HEK293 (cell line): ENCODE measurements around the gene DOCK4.
A peak's percentile ranks its signal among the peaks of the same experiment; 100 is the strongest.

ENCODE experiments used
- BCL11B ChIP-seq: fragments of 450-650 bp; formaldehyde crosslinking; IDR thresholded peaks from 2 replicates; pipeline ENCODE4 v1.5.1; 2016; ENCODE audit warnings: low read depth, missing biosample characterization, missing genetic modification characterization
- IKZF3 ChIP-seq: fragments of 450-650 bp; IDR thresholded peaks from 2 replicates; pipeline ENCODE4 v1.5.0; 2018; ENCODE audit warnings: missing biosample characterization, mild to moderate bottlenecking, missing genetic modification characterization, moderate library complexity
- MYNN ChIP-seq: fragments of 450-650 bp; formaldehyde crosslinking; IDR thresholded peaks from 2 replicates; pipeline ENCODE4 v1.5.1; 2016; ENCODE audit warnings: missing biosample characterization, missing genetic modification characterization, borderline replicate concordance
- PRDM1 ChIP-seq: fragments of 450-650 bp; formaldehyde crosslinking; IDR thresholded peaks from 2 replicates; pipeline ENCODE4; 2016; ENCODE audit warnings: missing biosample characterization, missing genetic modification characterization
- SETDB1 ChIP-seq: IDR thresholded peaks from one replicate; pipeline ENCODE4 v1.6.1; 2017; ENCODE audit warnings: mild to moderate bottlenecking, low read length, moderate library complexity, mixed read lengths; ENCODE audit not compliant: insufficient read length
- SP2 ChIP-seq: fragments of 450-650 bp; formaldehyde crosslinking; IDR thresholded peaks from 2 replicates; pipeline ENCODE4 v1.5.1; 2016; ENCODE audit warnings: missing biosample characterization, missing genetic modification characterization
- SP3 ChIP-seq: fragments of 450-650 bp; formaldehyde crosslinking; IDR thresholded peaks from 2 replicates; pipeline ENCODE4 v1.5.1; 2016; ENCODE audit warnings: missing biosample characterization, missing genetic modification characterization
- SP7 ChIP-seq: fragments of 450-650 bp; formaldehyde crosslinking; IDR thresholded peaks from 2 replicates; pipeline ENCODE4 v1.5.1; 2016; ENCODE audit warnings: missing biosample characterization, missing genetic modification characterization
- WT1 ChIP-seq: fragments of 450-650 bp; formaldehyde crosslinking; IDR thresholded peaks from 2 replicates; pipeline ENCODE4 v1.5.1; 2016; ENCODE audit warnings: missing biosample characterization, missing genetic modification characterization
- ZBTB20 ChIP-seq: fragments of 450-650 bp; formaldehyde crosslinking; IDR thresholded peaks from 2 replicates; pipeline ENCODE4 v1.5.1; 2016; ENCODE audit warnings: missing biosample characterization, missing genetic modification characterization
- ZFP37 ChIP-seq: fragments of 450-650 bp; formaldehyde crosslinking; IDR thresholded peaks from 2 replicates; pipeline ENCODE4 v1.5.1; 2016; ENCODE audit warnings: missing biosample characterization, missing genetic modification characterization
- ZNF121 ChIP-seq: fragments of 450-650 bp; formaldehyde crosslinking; IDR thresholded peaks from 2 replicates; pipeline ENCODE4 v1.5.1; 2016; ENCODE audit warnings: missing biosample characterization, missing genetic modification characterization
- ZNF366 ChIP-seq: fragments of 450-650 bp; formaldehyde crosslinking; conservative IDR thresholded peaks from 2 replicates; pipeline ENCODE4 v1.5.1; 2016; ENCODE audit warnings: missing biosample characterization, missing genetic modification characterization
- ZNF391 ChIP-seq: fragments of 450-650 bp; formaldehyde crosslinking; IDR thresholded peaks from 2 replicates; pipeline ENCODE4 v1.5.1; 2016; ENCODE audit warnings: low read depth, missing biosample characterization, missing genetic modification characterization, borderline replicate concordance
- ZNF416 ChIP-seq: fragments of 450-650 bp; formaldehyde crosslinking; IDR thresholded peaks from 2 replicates; pipeline ENCODE4 v1.5.1; 2016; ENCODE audit warnings: missing biosample characterization, missing genetic modification characterization
- ZNF501 ChIP-seq: fragments of 450-650 bp; formaldehyde crosslinking; IDR thresholded peaks from 2 replicates; pipeline ENCODE4 v1.5.1; 2016; ENCODE audit warnings: missing biosample characterization, missing genetic modification characterization
- ZNF600 ChIP-seq: fragments of 450-650 bp; formaldehyde crosslinking; IDR thresholded peaks from 2 replicates; pipeline ENCODE4 v1.5.1; 2016; ENCODE audit warnings: missing biosample characterization, missing genetic modification characterization
- ZSCAN16 ChIP-seq: fragments of 450-650 bp; formaldehyde crosslinking; IDR thresholded peaks from 2 replicates; pipeline ENCODE4 v1.5.1; 2016; ENCODE audit warnings: missing biosample characterization, missing genetic modification characterization
- TF ChIP-seq, protein P1 (sequence below): fragments of 450-650 bp; formaldehyde crosslinking; IDR thresholded peaks from 2 replicates; pipeline ENCODE4 v1.5.1; 2017; ENCODE audit warnings: missing biosample characterization, missing genetic modification characterization
- TF ChIP-seq, protein P2 (sequence below): fragments of 450-650 bp; formaldehyde crosslinking; IDR thresholded peaks from 2 replicates; pipeline ENCODE4 v1.5.1; 2016; ENCODE audit warnings: missing biosample characterization, missing genetic modification characterization
- TF ChIP-seq, protein P3 (sequence below): fragments of 450-650 bp; formaldehyde crosslinking; IDR thresholded peaks from 2 replicates; pipeline ENCODE4 v1.5.1; 2016; ENCODE audit warnings: missing biosample characterization, missing genetic modification characterization
- TF ChIP-seq, protein P4 (sequence below): fragments of 450-650 bp; formaldehyde crosslinking; IDR thresholded peaks from 2 replicates; pipeline ENCODE4 v1.5.1; 2016; ENCODE audit warnings: missing biosample characterization, missing genetic modification characterization
- TF ChIP-seq, protein P5 (sequence below): fragments of 450-650 bp; formaldehyde crosslinking; IDR thresholded peaks from 2 replicates; pipeline ENCODE4 v1.5.1; 2016; ENCODE audit warnings: missing biosample characterization, missing genetic modification characterization, low read depth

The DOCK4 gene

DNA sequence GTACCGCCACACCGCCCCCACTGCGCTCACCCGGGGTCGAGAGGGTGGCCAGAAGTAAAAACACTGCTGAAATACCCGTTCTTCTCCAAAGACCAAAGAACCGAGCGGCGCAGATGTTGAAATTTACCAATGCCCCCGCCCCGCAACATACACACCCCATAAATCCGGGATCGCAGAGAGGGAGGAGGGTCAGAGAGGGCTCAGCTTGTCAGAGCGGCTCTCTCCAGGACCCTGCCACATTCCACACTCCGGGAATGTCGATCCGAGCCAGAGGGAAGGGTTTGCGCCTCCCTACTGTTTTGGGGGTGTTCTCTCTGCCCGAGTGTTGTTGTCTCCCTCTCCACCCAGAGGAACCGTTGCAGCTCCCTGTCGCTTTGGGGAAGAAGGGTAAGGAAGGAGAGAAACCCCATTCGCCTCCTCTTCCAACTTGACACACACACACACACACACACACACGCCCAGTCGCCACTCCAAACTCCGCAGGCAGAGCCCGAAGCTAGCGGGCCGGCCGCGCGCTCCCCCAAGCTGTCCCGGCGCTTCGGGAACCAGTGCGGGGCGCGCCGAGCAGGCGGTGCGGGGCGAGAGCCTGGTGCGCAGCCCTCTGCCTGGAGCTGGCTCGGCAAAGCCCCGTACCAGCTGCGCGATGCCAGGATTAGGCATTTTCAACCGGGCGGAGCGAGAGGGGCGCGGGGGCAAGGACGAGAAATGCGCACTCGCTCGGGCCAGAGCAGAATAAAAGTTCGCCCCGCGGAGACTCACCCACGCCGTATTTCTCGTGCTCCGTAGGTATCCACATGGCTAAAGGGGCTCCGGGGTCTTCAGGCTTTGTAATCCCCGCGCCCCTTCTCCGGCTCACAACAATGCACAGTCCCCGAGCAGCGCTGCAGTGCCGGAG, 609 bp downstream of the DOCK4 start (continued):
- peak; percentile 53; the same call in 1 of the 2 replicates for TF ChIP-seq ZNF366 (tag by site-specific recombination)
- no peak for TF ChIP-seq SETDB1
- TF ChIP-seq, protein P1, sequence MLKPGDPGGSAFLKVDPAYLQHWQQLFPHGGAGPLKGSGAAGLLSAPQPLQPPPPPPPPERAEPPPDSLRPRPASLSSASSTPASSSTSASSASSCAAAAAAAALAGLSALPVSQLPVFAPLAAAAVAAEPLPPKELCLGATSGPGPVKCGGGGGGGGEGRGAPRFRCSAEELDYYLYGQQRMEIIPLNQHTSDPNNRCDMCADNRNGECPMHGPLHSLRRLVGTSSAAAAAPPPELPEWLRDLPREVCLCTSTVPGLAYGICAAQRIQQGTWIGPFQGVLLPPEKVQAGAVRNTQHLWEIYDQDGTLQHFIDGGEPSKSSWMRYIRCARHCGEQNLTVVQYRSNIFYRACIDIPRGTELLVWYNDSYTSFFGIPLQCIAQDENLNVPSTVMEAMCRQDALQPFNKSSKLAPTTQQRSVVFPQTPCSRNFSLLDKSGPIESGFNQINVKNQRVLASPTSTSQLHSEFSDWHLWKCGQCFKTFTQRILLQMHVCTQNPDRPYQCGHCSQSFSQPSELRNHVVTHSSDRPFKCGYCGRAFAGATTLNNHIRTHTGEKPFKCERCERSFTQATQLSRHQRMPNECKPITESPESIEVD (tag by site-specific recombination): peak; percentile 7; the same call in 1 of the 2 replicates
- TF ChIP-seq, protein P2, sequence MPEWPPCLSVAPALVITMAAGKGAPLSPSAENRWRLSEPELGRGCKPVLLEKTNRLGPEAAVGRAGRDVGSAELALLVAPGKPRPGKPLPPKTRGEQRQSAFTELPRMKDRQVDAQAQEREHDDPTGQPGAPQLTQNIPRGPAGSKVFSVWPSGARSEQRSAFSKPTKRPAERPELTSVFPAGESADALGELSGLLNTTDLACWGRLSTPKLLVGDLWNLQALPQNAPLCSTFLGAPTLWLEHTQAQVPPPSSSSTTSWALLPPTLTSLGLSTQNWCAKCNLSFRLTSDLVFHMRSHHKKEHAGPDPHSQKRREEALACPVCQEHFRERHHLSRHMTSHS (tag by site-specific recombination): no peak
- TF ChIP-seq ZFP37: peak; percentile 83; the same call in 1 of the 2 replicates
- 0 out of 2 replicates have a peak, but pooled peaks have one; percentile 20 for TF ChIP-seq ZNF391
- TF ChIP-seq ZNF501 (tag by site-specific recombination): peak; percentile 42; the same call in 1 of the 2 replicates
- TF ChIP-seq, protein P3, sequence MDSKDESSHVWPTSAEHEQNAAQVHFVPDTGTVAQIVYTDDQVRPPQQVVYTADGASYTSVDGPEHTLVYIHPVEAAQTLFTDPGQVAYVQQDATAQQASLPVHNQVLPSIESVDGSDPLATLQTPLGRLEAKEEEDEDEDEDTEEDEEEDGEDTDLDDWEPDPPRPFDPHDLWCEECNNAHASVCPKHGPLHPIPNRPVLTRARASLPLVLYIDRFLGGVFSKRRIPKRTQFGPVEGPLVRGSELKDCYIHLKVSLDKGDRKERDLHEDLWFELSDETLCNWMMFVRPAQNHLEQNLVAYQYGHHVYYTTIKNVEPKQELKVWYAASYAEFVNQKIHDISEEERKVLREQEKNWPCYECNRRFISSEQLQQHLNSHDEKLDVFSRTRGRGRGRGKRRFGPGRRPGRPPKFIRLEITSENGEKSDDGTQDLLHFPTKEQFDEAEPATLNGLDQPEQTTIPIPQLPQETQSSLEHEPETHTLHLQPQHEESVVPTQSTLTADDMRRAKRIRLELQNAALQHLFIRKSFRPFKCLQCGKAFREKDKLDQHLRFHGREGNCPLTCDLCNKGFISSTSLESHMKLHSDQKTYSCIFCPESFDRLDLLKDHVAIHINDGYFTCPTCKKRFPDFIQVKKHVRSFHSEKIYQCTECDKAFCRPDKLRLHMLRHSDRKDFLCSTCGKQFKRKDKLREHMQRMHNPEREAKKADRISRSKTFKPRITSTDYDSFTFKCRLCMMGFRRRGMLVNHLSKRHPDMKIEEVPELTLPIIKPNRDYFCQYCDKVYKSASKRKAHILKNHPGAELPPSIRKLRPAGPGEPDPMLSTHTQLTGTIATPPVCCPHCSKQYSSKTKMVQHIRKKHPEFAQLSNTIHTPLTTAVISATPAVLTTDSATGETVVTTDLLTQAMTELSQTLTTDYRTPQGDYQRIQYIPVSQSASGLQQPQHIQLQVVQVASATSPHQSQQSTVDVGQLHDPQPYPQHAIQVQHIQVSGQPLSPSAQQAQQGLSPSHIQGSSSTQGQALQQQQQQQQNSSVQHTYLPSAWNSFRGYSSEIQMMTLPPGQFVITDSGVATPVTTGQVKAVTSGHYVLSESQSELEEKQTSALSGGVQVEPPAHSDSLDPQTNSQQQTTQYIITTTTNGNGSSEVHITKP (tag by site-specific recombination): peak; percentile 99
- TF ChIP-seq ZNF416: peak; percentile 14; the same call in 1 of the 2 replicates
- TF ChIP-seq SP2 (tag by site-specific recombination): peak; percentile 17; the same call in 1 of the 2 replicates
- TF ChIP-seq, protein P4, sequence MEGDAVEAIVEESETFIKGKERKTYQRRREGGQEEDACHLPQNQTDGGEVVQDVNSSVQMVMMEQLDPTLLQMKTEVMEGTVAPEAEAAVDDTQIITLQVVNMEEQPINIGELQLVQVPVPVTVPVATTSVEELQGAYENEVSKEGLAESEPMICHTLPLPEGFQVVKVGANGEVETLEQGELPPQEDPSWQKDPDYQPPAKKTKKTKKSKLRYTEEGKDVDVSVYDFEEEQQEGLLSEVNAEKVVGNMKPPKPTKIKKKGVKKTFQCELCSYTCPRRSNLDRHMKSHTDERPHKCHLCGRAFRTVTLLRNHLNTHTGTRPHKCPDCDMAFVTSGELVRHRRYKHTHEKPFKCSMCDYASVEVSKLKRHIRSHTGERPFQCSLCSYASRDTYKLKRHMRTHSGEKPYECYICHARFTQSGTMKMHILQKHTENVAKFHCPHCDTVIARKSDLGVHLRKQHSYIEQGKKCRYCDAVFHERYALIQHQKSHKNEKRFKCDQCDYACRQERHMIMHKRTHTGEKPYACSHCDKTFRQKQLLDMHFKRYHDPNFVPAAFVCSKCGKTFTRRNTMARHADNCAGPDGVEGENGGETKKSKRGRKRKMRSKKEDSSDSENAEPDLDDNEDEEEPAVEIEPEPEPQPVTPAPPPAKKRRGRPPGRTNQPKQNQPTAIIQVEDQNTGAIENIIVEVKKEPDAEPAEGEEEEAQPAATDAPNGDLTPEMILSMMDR (tag by site-specific recombination): 0 out of 2 replicates have a peak, but pooled peaks have one; percentile 37
- TF ChIP-seq WT1 (tag by site-specific recombination): peak; percentile 28
- TF ChIP-seq MYNN (tag by site-specific recombination): peak; percentile 59; the same call in 1 of the 2 replicates
- TF ChIP-seq, protein P5, sequence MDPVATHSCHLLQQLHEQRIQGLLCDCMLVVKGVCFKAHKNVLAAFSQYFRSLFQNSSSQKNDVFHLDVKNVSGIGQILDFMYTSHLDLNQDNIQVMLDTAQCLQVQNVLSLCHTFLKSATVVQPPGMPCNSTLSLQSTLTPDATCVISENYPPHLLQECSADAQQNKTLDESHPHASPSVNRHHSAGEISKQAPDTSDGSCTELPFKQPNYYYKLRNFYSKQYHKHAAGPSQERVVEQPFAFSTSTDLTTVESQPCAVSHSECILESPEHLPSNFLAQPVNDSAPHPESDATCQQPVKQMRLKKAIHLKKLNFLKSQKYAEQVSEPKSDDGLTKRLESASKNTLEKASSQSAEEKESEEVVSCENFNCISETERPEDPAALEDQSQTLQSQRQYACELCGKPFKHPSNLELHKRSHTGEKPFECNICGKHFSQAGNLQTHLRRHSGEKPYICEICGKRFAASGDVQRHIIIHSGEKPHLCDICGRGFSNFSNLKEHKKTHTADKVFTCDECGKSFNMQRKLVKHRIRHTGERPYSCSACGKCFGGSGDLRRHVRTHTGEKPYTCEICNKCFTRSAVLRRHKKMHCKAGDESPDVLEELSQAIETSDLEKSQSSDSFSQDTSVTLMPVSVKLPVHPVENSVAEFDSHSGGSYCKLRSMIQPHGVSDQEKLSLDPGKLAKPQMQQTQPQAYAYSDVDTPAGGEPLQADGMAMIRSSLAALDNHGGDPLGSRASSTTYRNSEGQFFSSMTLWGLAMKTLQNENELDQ (tag by site-specific recombination): no peak
- TF ChIP-seq SP7: peak; percentile 61
- TF ChIP-seq ZBTB20: peak; percentile 89
- 0 out of 2 replicates have a peak, but pooled peaks have one; percentile 14 for TF ChIP-seq ZNF121 (tag by site-specific recombination)
- TF ChIP-seq ZNF600 (tag by site-specific recombination): peak; percentile 53
- peak; percentile 24; the same call in 1 of the 2 replicates for TF ChIP-seq SP3 (tag by site-specific recombination)
- 0 out of 2 replicates have a peak, but pooled peaks have one; percentile 11 for TF ChIP-seq BCL11B (tag by site-specific recombination)
- TF ChIP-seq PRDM1 (tag by site-specific recombination): peak; percentile 62
- peak; percentile 73; the same call in 1 of the 2 replicates for TF ChIP-seq IKZF3 (tag by site-specific recombination)
- TF ChIP-seq ZSCAN16 (tag by site-specific recombination): 0 out of 2 replicates have a peak, but pooled peaks have one; percentile 31
